HepG2 (cell line): ENCODE results near the gene BBOF1. TPM values are rescaled to one million over a fixed set of nuclear protein-coding genes. Genes with fewer than 3 reads are reported as not detected.

ENCODE experiments used
- ATAC-seq: fragments of 200-7000 bp; cut with Tn5 transposase; 3 replicates; pipeline ENCODE4 v1.9.1; 2020; ENCODE audit warnings: mild to moderate bottlenecking, moderate library complexity
- BruUV-seq: library from RNA; stranded (reverse); fragments of 400-500 nt; replicated peaks from 2 replicates; lab custom pipeline; 2021; lab: Mats Ljungman, UMichigan
- CTCF ChIA-PET: fragments of 300-600 bp; formaldehyde crosslinking; extraction: SDS; loops from one replicate; lab custom pipeline; 2021; ENCODE audit warnings: low total read pairs, inconsistent platforms, low intra/inter-chr PET ratio; lab: Yijun Ruan, JAX
- POLR2A ChIA-PET: fragments of 350-600 bp; sonication (Branson Sonifier 250); formaldehyde crosslinking; loops from one replicate; lab custom pipeline; 2020; ENCODE audit warnings: antibody characterized with exemption, inconsistent platforms; lab: Yijun Ruan, JAX
- DNase-seq: peaks from one replicate; pipeline ENCODE4 v3.0.0-alpha.2; 2015; ENCODE audit warnings: low spot score
- FAIRE-seq: peaks from 3 replicates; lab custom pipeline; 2011; peaks lifted over from hg19 to GRCh38; lab: Jason Lieb, UNC
- H2AFZ ChIP-seq: one replicate; pipeline ENCODE4 v1.6.1; 2011; ENCODE audit warnings: low read length, inconsistent platforms
- H3K27ac ChIP-seq: fragments of 300-600 bp; 3 replicates; pipeline ENCODE4 v1.8.0; 2011; ENCODE audit warnings: mixed run types, mild to moderate bottlenecking, mixed read lengths, low read length, inconsistent platforms; ENCODE audit not compliant: insufficient read depth; ENCODE audit errors: extremely low read length
- H3K27me3 ChIP-seq, 2 experiments: fragments of 200-600 bp in 1 of 2; 2 replicates in 1 of 2; 3 replicates in 1 of 2; pipeline versions ENCODE4 v1.6.0 to v1.8.0; 2011; ENCODE audit warnings: low read length in 2 of 2, mild to moderate bottlenecking in 2 of 2, moderate library complexity in 2 of 2, inconsistent platforms in 1 of 2; ENCODE audit not compliant: insufficient read depth in 2 of 2, control insufficient read depth in 1 of 2
- H3K36me3 ChIP-seq, 2 experiments: fragments of 200-600 bp in 1 of 2; replicated peaks in 1 of 2; 2 replicates in 1 of 2; 3 replicates in 1 of 2; pipeline versions ENCODE4 v1.5.1 to v1.8.0; 2011; ENCODE audit warnings: low read length in 2 of 2, inconsistent platforms in 1 of 2; ENCODE audit not compliant: insufficient read depth in 2 of 2, control insufficient read depth in 1 of 2
- H3K4me1 ChIP-seq: 2 replicates; pipeline ENCODE4 v1.5.1; 2012; ENCODE audit warnings: low read length, inconsistent platforms; ENCODE audit not compliant: insufficient read depth
- H3K4me2 ChIP-seq: 2 replicates; pipeline ENCODE4 v1.6.0; 2011; ENCODE audit warnings: low read depth, low read length, inconsistent platforms
- H3K4me3 ChIP-seq, 3 experiments: fragments of 200-600 bp in 1 of 3; sonication (generic), shearing (Covaris generic) in 1 of 3; replicated peaks in 1 of 3; 2 replicates each; pipeline ENCODE4 v1.5.1; 2011 to 2016; ENCODE audit warnings: low read length in 3 of 3, inconsistent platforms in 2 of 3, low read depth in 2 of 3, mild to moderate bottlenecking in 2 of 3, control low read depth in 1 of 3, mixed read lengths in 1 of 3; ENCODE audit not compliant: insufficient read depth in 1 of 3
- H3K79me2 ChIP-seq: one replicate; pipeline ENCODE4 v1.6.1; 2011; ENCODE audit warnings: low read length, inconsistent platforms; ENCODE audit not compliant: insufficient read depth
- H3K9ac ChIP-seq: 2 replicates; pipeline ENCODE4 v1.6.0; 2011; ENCODE audit warnings: mild to moderate bottlenecking, low read depth, low read length, inconsistent platforms; ENCODE audit not compliant: insufficient read depth
- H3K9me3 ChIP-seq: 2 replicates; pipeline ENCODE4 v1.5.1; 2012; ENCODE audit warnings: mild to moderate bottlenecking, low read length
- H4K20me1 ChIP-seq: 2 replicates; pipeline ENCODE4 v1.6.0; 2011; ENCODE audit warnings: inconsistent platforms, mild to moderate bottlenecking, low read length, moderate library complexity; ENCODE audit not compliant: insufficient read depth
- ARID5B ChIP-seq: IDR thresholded peaks from 2 replicates; pipeline ENCODE4 v1.4.0; 2020; ENCODE audit warnings: mild to moderate bottlenecking, missing genetic modification reagents
- BRCA1 ChIP-seq: sonication (generic); formaldehyde crosslinking; IDR thresholded peaks from 2 replicates; pipeline ENCODE4 v1.4.0; 2020; ENCODE audit warnings: missing genetic modification reagents
- FOXA3 ChIP-seq: IDR thresholded peaks from 2 replicates; pipeline ENCODE4 v1.6.1; 2016; ENCODE audit warnings: missing genetic modification reagents, missing compliant biosample characterization
- FOXK1 ChIP-seq: sonication (generic); formaldehyde crosslinking; IDR thresholded peaks from 2 replicates; pipeline ENCODE4 v1.4.0; 2020; ENCODE audit warnings: low read depth, missing genetic modification reagents, borderline replicate concordance
- GATAD2A ChIP-seq: IDR thresholded peaks from 2 replicates; pipeline ENCODE4 v1.6.1; 2016
- HOXA9 ChIP-seq: sonication (generic); formaldehyde crosslinking; IDR thresholded peaks from 2 replicates; pipeline ENCODE4 v1.8.1; 2022; ENCODE audit warnings: missing genetic modification reagents, mild to moderate bottlenecking, moderate library complexity, borderline replicate concordance
- MATR3 ChIP-seq: sonication (generic); formaldehyde crosslinking; IDR thresholded peaks from 2 replicates; pipeline ENCODE4 v1.4.0; 2020; ENCODE audit warnings: missing genetic modification reagents
- MTA3 ChIP-seq: sonication (generic); formaldehyde crosslinking; IDR thresholded peaks from 2 replicates; pipeline ENCODE4 v1.4.0; 2020; ENCODE audit warnings: missing genetic modification reagents
- NR2F1 ChIP-seq, 2 experiments: fragments of 450-650 bp in 1 of 2; formaldehyde crosslinking in 1 of 2; IDR thresholded peaks; 2 replicates each; pipeline versions ENCODE4 v1.5.0 to v1.6.1; 2016 to 2020; ENCODE audit warnings: mild to moderate bottlenecking in 1 of 2, missing compliant biosample characterization in 1 of 2, missing genetic modification reagents in 1 of 2, moderate library complexity in 1 of 2
- RXRA ChIP-seq: sonication (generic); formaldehyde crosslinking; IDR thresholded peaks from 2 replicates; pipeline ENCODE4 v1.5.1; 2020; ENCODE audit warnings: missing genetic modification reagents
- SMARCE1 ChIP-seq: fragments of 450-650 bp; IDR thresholded peaks from 2 replicates; pipeline ENCODE4 v1.6.1; 2017; ENCODE audit warnings: borderline replicate concordance
- SOX6 ChIP-seq, 2 experiments: fragments of 450-650 bp in 1 of 2; sonication (generic) in 1 of 2; formaldehyde crosslinking in 1 of 2; IDR thresholded peaks; 2 replicates each; pipeline versions ENCODE4 v1.4.0 to v1.6.1; 2017 to 2020; ENCODE audit warnings: antibody characterized with exemption in 1 of 2, mild to moderate bottlenecking in 1 of 2, missing genetic modification reagents in 1 of 2
- STAG1 ChIP-seq: sonication (generic); formaldehyde crosslinking; IDR thresholded peaks from 2 replicates; pipeline ENCODE4 v1.4.0; 2020; ENCODE audit warnings: missing genetic modification reagents
- ZBTB33 ChIP-seq: sonication (generic); formaldehyde crosslinking; IDR thresholded peaks from 2 replicates; pipeline ENCODE4 v1.4.0; 2020; ENCODE audit warnings: missing genetic modification reagents
- ZGPAT ChIP-seq: IDR thresholded peaks from 2 replicates; pipeline ENCODE4 v1.6.1; 2016; ENCODE audit warnings: mild to moderate bottlenecking
- ZNF121 ChIP-seq: sonication (generic); formaldehyde crosslinking; IDR thresholded peaks from 2 replicates; pipeline ENCODE4 v1.5.0; 2020; ENCODE audit warnings: mild to moderate bottlenecking, missing genetic modification reagents
- ZNF546 ChIP-seq: sonication (generic); formaldehyde crosslinking; conservative IDR thresholded peaks from 2 replicates; pipeline ENCODE4 v1.8.1; 2023; ENCODE audit warnings: mild to moderate bottlenecking, missing genetic modification reagents
- ZNF607 ChIP-seq: sonication (generic); formaldehyde crosslinking; IDR thresholded peaks from 2 replicates; pipeline ENCODE4 v1.5.1; 2020; ENCODE audit warnings: missing genetic modification reagents, mild to moderate bottlenecking, borderline replicate concordance
- ZNF713 ChIP-seq: sonication (generic); formaldehyde crosslinking; IDR thresholded peaks from 2 replicates; pipeline ENCODE4 v1.4.0; 2020; ENCODE audit warnings: mild to moderate bottlenecking, missing genetic modification reagents
- WGBS: methylation state at CpG from one replicate; pipeline ENCODE4 v1.1.6; 2017; ENCODE audit warnings: low lambda C conversion rate; 5-methylcytosine and 5-hydroxymethylcytosine counted together
- in situ Hi-C: cut with HindIII; loops from 2 replicates; pipeline ENCODE4 v1.10.0; 2017; ENCODE audit warnings: low pct_unique_long_range_greater_than_20kb; ENCODE audit not compliant: extremely low pct_ligation_motif_present
- intact Hi-C: fragments of 100-400 bp; cut with micrococcal nuclease; formaldehyde crosslinking; loops from one replicate; pipeline ENCODE4 v1.10.0; 2022; ENCODE audit not compliant: unreplicated experiment
- polyA plus RNA-seq, 8 experiments: library from polyadenylated mRNA; depleted of rRNA in 3 of 8; stranded (reverse) in 7 of 8; unstranded in 1 of 8; fragments of >200 nt; fragmentation: Illumina TruSeq in 4 of 8; extraction: Trizol in 4 of 8; gene quantifications; 2 replicates each; pipeline versions ENCODE4 v1.2.1 to v1.2.3, GENCODE V29; 2011 to 2016; ENCODE audit warnings: low read depth in 4 of 8, missing spikeins in 1 of 8, mixed read lengths in 1 of 8; ENCODE audit not compliant: insufficient read depth in 1 of 8
- total RNA-seq, 5 experiments: library from RNA; depleted of rRNA; stranded (reverse); fragments of >200 nt; fragmentation: Illumina TruSeq; extraction: Trizol; gene quantifications; 2 replicates each; pipeline ENCODE4 v1.2.3, GENCODE V29; 2016; ENCODE audit warnings: low read depth in 1 of 5

Gene BBOF1
- total and polyA plus RNA-seq, 2 of the 13 experiments (the other 11 are each of a cell fraction or from before 2014, with no cell fraction given): 1.6 to 2.3 TPM

GRCh38 chr14:73991092-73991491 is 28.1 kb upstream of the BBOF1 start:
- Histone ChIP-seq H3K4me2 (no peak overlapping the region), H3K79me2 (peaks cover 9% of the 10 kb centered on the region), H3K9ac (no peak overlapping the region), H3K27ac (no peak overlapping the region), H2AFZ (no peak overlapping the region), H3K27me3 (no peaks in the 10 kb centered on the region), H3K36me3 (peaks cover 3 to 19% of the 10 kb centered on the region in 2 experiments), H4K20me1 (no peaks in the 10 kb centered on the region), H3K4me3 (no peak overlapping the region), H3K9me3 (no peaks in the 10 kb centered on the region), H3K4me1 (peaks cover 78% of the 10 kb centered on the region)
- FAIRE-seq (no peak), ATAC-seq (no peak), DNase-seq (no peak)
- in situ Hi-C loops (no loop called here), intact Hi-C loops (no loop called here)
- CTCF ChIA-PET: no interaction called here
- BruUV-seq: no TSS peak
- POLR2A ChIA-PET: interaction anchor here (0.6 to 4.0 kb wide), 4 partner anchors 11 to 41 kb away, joined by 3 to 14 read pairs (median 4); partner anchors contain the start of genes BBOF1, COQ6, ENTPD5 and FAM161B
- WGBS: 48% methylated on average over 4 of the region's 4 CpGs
- TF ChIP-seq NR2F1 (CRISPR knock-in tag; IDR thresholded peaks at IDR 0.05): no peak
- no peak for TF ChIP-seq ZNF121 (CRISPR knock-in tag)
- peak; percentile 39; the same call in 1 of the 2 replicates for TF ChIP-seq ARID5B (CRISPR knock-in tag)
- TF ChIP-seq BRCA1 (CRISPR knock-in tag): no peak
- 0 out of 2 replicates have a peak, but pooled peaks have one; percentile 1 for TF ChIP-seq STAG1
- TF ChIP-seq SOX6 (IDR thresholded peaks at IDR 0.05): no peak
- TF ChIP-seq SOX6 (CRISPR knock-in tag; IDR thresholded peaks at IDR 0.05): peak; percentile 28
- TF ChIP-seq MTA3: no peak
- no peak for TF ChIP-seq ZNF546
- 0 out of 2 replicates have a peak, but pooled peaks have one; percentile 12 for TF ChIP-seq ZGPAT (CRISPR knock-in tag)
- 0 out of 2 replicates have a peak, but pooled peaks have one; percentile 43 for TF ChIP-seq ZNF607 (CRISPR knock-in tag)
- TF ChIP-seq GATAD2A (CRISPR knock-in tag): peak; percentile 26; the same call in 1 of the 2 replicates
- TF ChIP-seq FOXA3 (CRISPR knock-in tag): peak; percentile 46; the same call in 1 of the 2 replicates
- TF ChIP-seq MATR3: no peak
- TF ChIP-seq RXRA (CRISPR knock-in tag): no peak
- no peak for TF ChIP-seq SMARCE1
- peak; percentile 80 for TF ChIP-seq ZBTB33 (CRISPR knock-in tag)
- TF ChIP-seq FOXK1 (CRISPR knock-in tag): no peak
- TF ChIP-seq HOXA9: no peak
- no peak for TF ChIP-seq ZNF713
